ENCODE data around the gene PCDHB5.
A peak's percentile ranks its signal among the peaks of the same experiment; 100 is the strongest.
"Not testable (repeated sequence)": the region's sequence is repeated elsewhere in the genome, so short reads cannot be mapped to it uniquely, and the experiment has no call there.

The PCDHB5 gene

GRCh38 chr5:141127305-141127704, 7.7 kb upstream of the PCDHB5 start:
- Histone ChIP-seq H3K4me1 (ENCODE audit: low read length) (no peaks in the 10 kb centered on the region), H3K4me3 (ENCODE audit: low read length) (no peak overlapping the region)

GRCh38 chr5:141135718-141136266, 786 bp downstream of the PCDHB5 start:
- no peaks in the 10 kb centered on the region for H3K9me3 ChIP-seq (replicated peaks; ENCODE audit: insufficient read depth, low read length)
- no peak for TF ChIP-seq CTCF (IDR thresholded peaks at IDR 0.05; ENCODE audit: low read length)
- no peak for TF ChIP-seq EZH2phosphoT487 (IDR thresholded peaks at IDR 0.05; ENCODE audit: low read length)
- no peak for TF ChIP-seq EZH2 (optimal IDR thresholded peaks at IDR 0.05; ENCODE audit: low read depth, low read length)
- H3F3A ChIP-seq (ENCODE audit: insufficient read depth, low read length), result no peaks in the 10 kb centered on the region
- H3K27me3 ChIP-seq (replicated peaks; ENCODE audit: insufficient read depth, low read length), result no peaks in the 10 kb centered on the region
- H2AFZ ChIP-seq (ENCODE audit: low read length), result no peak overlapping the region
- H3K9me2 ChIP-seq (replicated peaks; ENCODE audit: insufficient read depth, low read length), result no peaks in the 10 kb centered on the region
- no peaks in the 10 kb centered on the region for H3K79me2 ChIP-seq (ENCODE audit: low read length)
- H3K9ac ChIP-seq (ENCODE audit: low read length), result no peak overlapping the region
- no peaks in the 10 kb centered on the region for H4K20me1 ChIP-seq (ENCODE audit: insufficient read depth, low read length)
- no peaks in the 10 kb centered on the region for H3K4me1 ChIP-seq (ENCODE audit: low read length)
- H3K36me3 ChIP-seq (replicated peaks; ENCODE audit: insufficient read depth, low read length), result no peaks in the 10 kb centered on the region
- H3K4me3 ChIP-seq (ENCODE audit: low read length), result no peak overlapping the region
- H3K27ac ChIP-seq (ENCODE audit: low read length), result no peak overlapping the region
- no peak overlapping the region for H3K4me2 ChIP-seq (ENCODE audit: low read depth, low read length)
- no peak for DNase-seq

More at GRCh38 chr5:141127305-141127704, 7.7 kb upstream of the PCDHB5 start:
- TF ChIP-seq EZH2phosphoT487 (IDR thresholded peaks at IDR 0.05; ENCODE audit: low read length), result no peak
- no peak for TF ChIP-seq CTCF (IDR thresholded peaks at IDR 0.05; ENCODE audit: low read length)
- TF ChIP-seq EZH2 (optimal IDR thresholded peaks at IDR 0.05; ENCODE audit: low read depth, low read length), result no peak
- Histone ChIP-seq H4K20me1 (ENCODE audit: insufficient read depth, low read length) (no peaks in the 10 kb centered on the region), H3K79me2 (ENCODE audit: low read length) (no peaks in the 10 kb centered on the region), H3F3A (ENCODE audit: insufficient read depth, low read length) (no peaks in the 10 kb centered on the region), H3K4me2 (ENCODE audit: low read depth, low read length) (no peak overlapping the region), H2AFZ (ENCODE audit: low read length) (no peak overlapping the region), H3K27me3 (replicated peaks; ENCODE audit: insufficient read depth, low read length) (no peaks in the 10 kb centered on the region), H3K9ac (ENCODE audit: low read length) (no peak overlapping the region), H3K36me3 (replicated peaks; ENCODE audit: insufficient read depth, low read length) (no peaks in the 10 kb centered on the region), H3K9me3 (replicated peaks; ENCODE audit: insufficient read depth, low read length) (no peaks in the 10 kb centered on the region; the same call in 1 of the 2 replicates), H3K9me2 (replicated peaks; ENCODE audit: insufficient read depth, low read length) (no peaks in the 10 kb centered on the region), H3K27ac (ENCODE audit: low read length) (no peak overlapping the region)
- DNase-seq, result no peak

GRCh38 chr5:141137346-141137745, 2.3 kb downstream of the PCDHB5 start:
- H3K79me2 ChIP-seq (ENCODE audit: low read length); H3K9me2 ChIP-seq (replicated peaks; ENCODE audit: insufficient read depth, low read length); H3K4me2 ChIP-seq (ENCODE audit: low read depth, low read length); H3K27ac ChIP-seq (ENCODE audit: low read length); H3F3A ChIP-seq (ENCODE audit: insufficient read depth, low read length); H3K9ac ChIP-seq (ENCODE audit: low read length); H3K4me1 ChIP-seq (ENCODE audit: low read length); H2AFZ ChIP-seq (ENCODE audit: low read length); H3K27me3 ChIP-seq (replicated peaks; ENCODE audit: insufficient read depth, low read length); DNase-seq; H3K36me3 ChIP-seq (replicated peaks; ENCODE audit: insufficient read depth, low read length); H3K4me3 ChIP-seq (ENCODE audit: low read length); H3K9me3 ChIP-seq (replicated peaks; ENCODE audit: insufficient read depth, low read length); H4K20me1 ChIP-seq (ENCODE audit: insufficient read depth, low read length): not testable (repeated sequence)

GRCh38 chr5:141149812-141150211, 14.8 kb downstream of the PCDHB5 start, which contains the start of gene PCDHB6:
Gene PCDHB6, plus strand, starts transcription at chr5:141150057. Its CDS starts 201 bp downstream, at chr5:141150258.
- no peaks in the 10 kb centered on the region for H3K9me2 ChIP-seq (replicated peaks; ENCODE audit: insufficient read depth, low read length)
- H3K9ac ChIP-seq (ENCODE audit: low read length), result no peak within 1 kb of the TSS
- 0 out of 2 replicates have a peak within 1 kb of the TSS, but pooled peaks have one; percentile 2 for H3K4me3 ChIP-seq (ENCODE audit: low read length)
- TF ChIP-seq EZH2phosphoT487 (IDR thresholded peaks at IDR 0.05; ENCODE audit: low read length), result no peak
- TF ChIP-seq EZH2 (optimal IDR thresholded peaks at IDR 0.05; ENCODE audit: low read depth, low read length), result no peak
- peak; percentile 47 for TF ChIP-seq CTCF (IDR thresholded peaks at IDR 0.05; ENCODE audit: low read length)
- no peak within 1 kb of the TSS for H3K27ac ChIP-seq (ENCODE audit: low read length)
- no peaks in the 10 kb centered on the region for H3K4me1 ChIP-seq (ENCODE audit: low read length)
- H4K20me1 ChIP-seq (ENCODE audit: insufficient read depth, low read length), result no peaks in the 10 kb centered on the region
- no peaks in the 10 kb centered on the region for H3K9me3 ChIP-seq (replicated peaks; ENCODE audit: insufficient read depth, low read length)
- no peaks in the 10 kb centered on the region for H3K79me2 ChIP-seq (ENCODE audit: low read length)
- H2AFZ ChIP-seq (ENCODE audit: low read length), result peak within 1 kb of the TSS; percentile 2; the same call in 1 of the 2 replicates
- H3K27me3 ChIP-seq (replicated peaks; ENCODE audit: insufficient read depth, low read length), result no peaks in the 10 kb centered on the region
- no peaks in the 10 kb centered on the region for H3K36me3 ChIP-seq (replicated peaks; ENCODE audit: insufficient read depth, low read length)
- no peaks in the 10 kb centered on the region for H3F3A ChIP-seq (ENCODE audit: insufficient read depth, low read length)
- H3K4me2 ChIP-seq (ENCODE audit: low read depth, low read length), result peak within 1 kb of the TSS; percentile 4; the same call in 1 of the 2 replicates
- DNase-seq, result peak; percentile 43
